Thymus (tissue), 11 donors: ENCODE data around the gene SELL. TPM values are rescaled to one million over a fixed set of nuclear protein-coding genes. Genes with fewer than 3 reads are reported as not detected.
A peak's percentile ranks its signal among the peaks of the same experiment; 100 is the strongest.
"Not testable (repeated sequence)": the region's sequence is repeated elsewhere in the genome, so short reads cannot be mapped to it uniquely, and the experiment has no call there.

ENCODE experiments used
- DNase-seq, 9 donors: peaks; one replicate each; pipeline ENCODE4 v3.0.0-alpha.2; 2013; ENCODE audit warnings: low spot score in 9 of 9, low read depth in 6 of 9, missing footprints in 1 of 9
- H3K27ac ChIP-seq, 2 donors: one replicate each; pipeline ENCODE4 v1.5.1; 2013; ENCODE audit warnings: control low read depth in 1 of 2, low read depth in 1 of 2, low read length in 1 of 2, mild to moderate bottlenecking in 1 of 2, moderate library complexity in 1 of 2
- H3K27me3 ChIP-seq, 2 donors: one replicate each; pipeline ENCODE4 v1.5.1; 2013; ENCODE audit warnings: low read length in 1 of 2; ENCODE audit not compliant: control insufficient read depth in 2 of 2, insufficient read depth in 1 of 2
- H3K36me3 ChIP-seq, 2 donors: one replicate each; pipeline ENCODE4 v1.5.1; 2013; ENCODE audit warnings: low read length in 1 of 2, mild to moderate bottlenecking in 1 of 2, moderate library complexity in 1 of 2; ENCODE audit not compliant: control insufficient read depth in 2 of 2, insufficient read depth in 2 of 2
- H3K4me1 ChIP-seq, 2 donors: one replicate each; pipeline ENCODE4 v1.5.1; 2013; ENCODE audit warnings: low read length in 2 of 2; ENCODE audit not compliant: control insufficient read depth in 2 of 2, insufficient read depth in 2 of 2
- H3K4me3 ChIP-seq, 2 donors: one replicate each; pipeline ENCODE4 v1.5.1; 2013; ENCODE audit warnings: low read length in 2 of 2, control low read depth in 1 of 2, mild to moderate bottlenecking in 1 of 2
- H3K9me3 ChIP-seq, 2 donors: one replicate each; pipeline ENCODE4 v1.5.1; 2013; ENCODE audit warnings: low read length in 1 of 2, mild to moderate bottlenecking in 1 of 2; ENCODE audit not compliant: control insufficient read depth in 2 of 2, insufficient read depth in 1 of 2
- WGBS: extraction: QIAGEN DNeasy Blood & Tissue Kit; methylation state at CpG from one replicate; pipeline ENCODE4 v1.1.7; 2013; 5-methylcytosine and 5-hydroxymethylcytosine counted together
- polyA plus RNA-seq: library from polyadenylated mRNA; stranded (reverse); fragments of 200-250 nt; gene quantifications from one replicate; pipeline ENCODE4 v1.2.3, GENCODE V29; 2013
- total RNA-seq: library from RNA; stranded (reverse); fragments of 120-200 nt; gene quantifications from one replicate; pipeline ENCODE4 v1.2.4, GENCODE V29; 2013
- donor health status: healthy.

The SELL gene
- total and polyA plus RNA-seq, 2 donors: 73.0 to 136 TPM

DNA sequence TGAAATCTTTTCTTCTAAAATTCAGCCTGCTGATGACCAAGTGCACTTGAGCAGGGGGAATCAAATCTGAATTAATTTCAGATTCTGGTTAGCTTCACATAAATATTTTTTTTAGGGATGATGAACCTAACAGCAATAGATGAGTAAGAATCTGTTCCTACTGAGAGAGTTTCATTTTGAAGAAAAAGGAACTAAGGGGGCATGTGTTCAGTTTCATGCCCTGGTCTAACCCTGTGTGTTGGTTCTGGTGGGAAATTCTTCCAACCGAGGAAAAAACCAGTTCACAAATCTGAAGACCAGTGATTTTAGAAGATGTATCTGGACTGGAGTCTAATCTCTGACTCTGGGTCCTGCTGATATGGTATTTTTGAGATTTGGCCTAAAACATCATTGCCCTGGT is 13.7 kb downstream of the SELL start:
- peak in 1 of 9 donors; percentile 22 for DNase-seq
- WGBS: 23% methylated on average over 1 of the region's 1 CpG
- H3K27ac ChIP-seq: peak overlapping the region in 1 of 2 donors; percentile 48
- peaks cover 41 to 70% of the 10 kb centered on the region in 2 donors for H3K4me1 ChIP-seq
- H3K9me3 ChIP-seq: no peaks in the 10 kb centered on the region
- H3K4me3 ChIP-seq: no peak overlapping the region
- no peaks in the 10 kb centered on the region for H3K27me3 ChIP-seq
- H3K36me3 ChIP-seq: peaks cover 0 to 24% of the 10 kb centered on the region in 2 donors

DNA sequence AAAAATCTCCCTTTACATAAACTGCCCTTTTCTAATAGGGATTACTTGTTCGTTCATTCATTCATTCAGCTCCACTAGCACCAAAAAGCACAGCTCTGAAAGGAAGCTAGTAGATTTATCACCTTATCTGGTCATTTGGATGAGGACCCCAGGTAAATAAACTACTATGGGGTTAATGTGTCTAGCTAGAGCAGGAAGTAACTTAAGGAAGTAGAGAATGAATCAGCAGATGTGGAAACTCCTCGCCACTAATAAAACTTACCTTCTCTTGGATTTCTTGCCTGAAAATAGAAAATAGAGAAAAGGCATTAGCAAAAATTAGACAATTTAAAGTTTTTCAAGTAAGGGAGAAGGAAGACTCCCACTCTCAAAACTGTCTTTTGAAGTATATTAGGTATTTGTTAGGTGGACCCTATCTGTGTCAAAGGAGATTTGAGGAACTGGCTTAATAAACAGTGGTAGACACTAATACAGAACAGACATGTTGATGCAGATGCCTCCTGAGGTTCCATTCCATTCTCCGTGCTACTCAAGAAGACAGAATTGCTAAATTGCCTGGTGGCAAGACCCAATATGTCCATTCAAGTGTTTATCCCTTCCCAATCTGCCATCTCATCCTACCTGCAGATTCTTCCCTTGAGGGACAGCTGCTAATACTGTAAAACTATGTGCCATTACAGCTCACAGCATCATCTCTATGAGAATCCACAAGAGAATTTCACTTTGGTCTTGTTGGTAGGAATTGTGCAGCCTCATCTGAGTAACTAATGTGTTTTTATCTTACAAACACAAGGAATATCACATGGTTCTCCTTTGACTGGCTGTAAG is 14.9 kb downstream of the SELL start:
- 49% methylated on average over 3 of the region's 3 CpGs for WGBS
- Histone ChIP-seq H3K9me3 (no peaks in the 10 kb centered on the region), H3K4me1 (peaks cover 45 to 75% of the 10 kb centered on the region in 2 donors), H3K27ac (peak overlapping the region in 1 of 2 donors; percentile 95), H3K4me3 (no peak overlapping the region), H3K27me3 (no peaks in the 10 kb centered on the region), H3K36me3 (peaks cover 0 to 18% of the 10 kb centered on the region in 2 donors)
- DNase-seq: peak in 1 of 9 donors; percentile 25

DNA sequence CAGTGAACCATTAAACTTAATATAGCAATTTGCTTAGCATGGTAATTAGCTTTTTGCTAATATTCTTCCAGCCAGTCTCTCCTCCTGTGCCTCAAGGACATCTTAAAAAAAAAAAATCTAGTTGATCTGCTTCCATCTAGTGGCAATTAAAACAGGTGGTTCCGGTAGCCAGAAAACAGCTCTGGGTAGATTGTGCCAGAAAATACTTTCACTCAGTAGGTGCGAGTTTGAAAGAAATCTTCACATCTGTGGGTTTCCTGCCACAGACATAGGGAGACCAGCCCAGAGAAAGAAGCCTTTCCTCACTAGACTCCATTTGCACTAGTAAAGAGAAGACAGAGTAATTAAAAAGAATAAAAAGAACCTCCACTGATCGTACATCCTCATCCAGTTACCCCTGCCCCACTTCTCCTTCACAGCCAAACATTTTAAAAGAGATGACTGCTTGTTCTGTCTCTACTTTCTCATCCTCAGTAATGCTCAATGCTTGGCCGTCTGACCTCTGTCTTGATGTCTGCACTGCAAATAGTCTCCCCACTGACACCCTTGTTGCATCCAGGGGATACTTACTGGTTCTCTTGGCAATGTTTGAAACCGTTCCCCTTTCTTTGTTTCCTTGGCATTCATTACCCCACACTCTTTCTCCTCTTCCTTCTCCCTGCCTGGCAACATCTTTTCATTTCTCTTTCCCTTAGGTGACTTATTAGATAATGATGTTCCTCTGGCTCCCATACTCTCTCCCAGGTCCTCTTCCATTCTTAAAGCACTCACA is 16.9 kb downstream of the SELL start:
- peaks cover 53 to 80% of the 10 kb centered on the region in 2 donors for H3K4me1 ChIP-seq
- 7% methylated on average over 5 of the region's 5 CpGs for WGBS
- peak in 7 of 9 donors; percentile 54 to 91 (median 72) for DNase-seq

DNA sequence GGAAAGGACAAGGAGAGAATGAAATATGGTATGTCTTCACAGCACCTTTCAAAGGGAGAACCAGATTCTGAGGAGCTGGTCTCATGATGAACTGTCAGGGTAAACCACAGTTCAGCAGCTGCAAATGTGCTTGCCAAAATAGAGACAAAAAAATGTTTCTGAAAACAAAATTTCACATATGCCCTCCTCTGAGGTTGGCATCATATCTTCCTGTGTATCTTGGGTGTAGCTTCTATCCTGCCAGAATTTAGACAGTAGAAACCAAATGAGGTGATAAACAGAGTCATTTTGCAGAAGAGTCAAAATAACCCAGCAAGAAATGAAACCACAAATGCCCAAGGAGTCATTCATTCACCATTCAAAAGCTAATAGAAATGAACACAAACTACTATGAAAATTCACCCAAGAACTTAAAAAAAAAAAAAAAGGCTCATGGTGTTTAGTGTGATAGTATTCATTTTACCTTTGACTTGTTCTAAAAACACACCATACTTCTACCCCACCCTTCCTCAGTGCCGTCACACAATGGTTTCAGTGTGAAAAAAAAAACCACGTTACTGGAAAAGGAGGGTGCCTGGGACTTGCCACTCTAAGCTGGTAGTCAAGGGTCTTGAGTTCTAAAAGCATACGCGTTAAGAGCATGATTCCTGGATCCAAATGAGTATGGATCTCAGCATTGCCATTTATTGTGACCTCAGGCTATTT is 18.5 kb downstream of the SELL start:
- Histone ChIP-seq H3K4me1 (peaks cover 57 to 74% of the 10 kb centered on the region in 2 donors), H3K36me3 (peaks cover 0 to 13% of the 10 kb centered on the region in 2 donors), H3K27ac (peak overlapping the region; percentile 86 to 95), H3K4me3 (no peak overlapping the region), H3K27me3 (no peaks in the 10 kb centered on the region), H3K9me3 (no peaks in the 10 kb centered on the region)
- 41% methylated on average over 4 of the region's 4 CpGs for WGBS
- DNase-seq: peak in 7 of 9 donors; percentile 62 to 91 (median 72)

More for the DNA sequence above, 16.9 kb downstream of the SELL start:
- Histone ChIP-seq H3K27ac (peak overlapping the region; percentile 87 to 95), H3K27me3 (no peaks in the 10 kb centered on the region), H3K36me3 (peaks cover 0 to 13% of the 10 kb centered on the region in 2 donors), H3K9me3 (no peaks in the 10 kb centered on the region), H3K4me3 (no peak overlapping the region)

DNA sequence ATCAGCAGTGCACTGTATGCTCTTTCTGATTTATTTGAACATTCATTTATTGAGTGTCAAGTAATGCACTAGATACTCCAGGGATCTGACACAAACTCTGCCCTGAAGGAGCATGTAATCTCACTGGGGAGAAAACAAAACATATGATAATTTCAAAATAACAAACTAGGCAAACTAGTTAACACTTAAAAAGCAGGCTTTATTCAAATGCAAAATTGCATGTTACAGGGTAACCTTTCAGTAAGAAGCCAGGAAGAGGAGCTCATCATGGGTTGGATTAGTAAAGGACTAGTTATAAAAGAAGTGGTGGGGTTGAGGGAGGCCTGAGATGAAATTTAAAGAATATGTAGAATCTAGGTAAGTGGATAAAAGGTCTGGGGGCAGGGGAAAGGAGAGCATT is 20.9 kb downstream of the SELL start:
- no peak for DNase-seq
- Histone ChIP-seq H3K4me1 (peaks cover 49 to 56% of the 10 kb centered on the region in 2 donors), H3K36me3 (peaks cover 0 to 8% of the 10 kb centered on the region in 2 donors), H3K27ac (no peak overlapping the region), H3K27me3 (no peaks in the 10 kb centered on the region), H3K9me3 (no peaks in the 10 kb centered on the region), H3K4me3 (no peak overlapping the region)

DNA sequence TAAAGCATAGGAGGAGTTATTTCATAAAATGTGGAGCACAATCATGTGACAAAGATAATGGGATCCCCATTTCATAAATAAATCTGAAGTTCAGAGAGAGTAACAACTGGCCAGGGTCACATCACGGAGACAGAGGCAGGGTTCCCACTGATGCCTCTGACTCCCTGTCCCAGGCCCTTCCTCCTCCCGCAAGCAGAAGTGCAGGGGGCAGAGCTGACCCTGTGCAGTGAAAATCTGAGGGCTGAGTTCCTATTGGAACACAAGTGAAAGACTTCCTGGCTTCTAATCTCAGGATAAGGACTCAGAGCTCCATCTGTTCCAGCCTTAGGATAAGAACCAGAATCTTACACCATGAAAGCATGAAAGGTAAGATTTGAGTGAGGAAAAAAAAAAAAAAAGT is 22.0 kb downstream of the SELL start:
- Histone ChIP-seq H3K36me3 (peaks cover 0 to 8% of the 10 kb centered on the region in 2 donors), H3K27ac (peak overlapping the region in 1 of 2 donors; percentile 5), H3K4me3 (no peak overlapping the region), H3K27me3 (no peaks in the 10 kb centered on the region), H3K9me3 (no peaks in the 10 kb centered on the region), H3K4me1 (peaks cover 40 to 45% of the 10 kb centered on the region in 2 donors)
- WGBS: 95% methylated on average over 2 of the region's 2 CpGs
- no peak for DNase-seq

DNA sequence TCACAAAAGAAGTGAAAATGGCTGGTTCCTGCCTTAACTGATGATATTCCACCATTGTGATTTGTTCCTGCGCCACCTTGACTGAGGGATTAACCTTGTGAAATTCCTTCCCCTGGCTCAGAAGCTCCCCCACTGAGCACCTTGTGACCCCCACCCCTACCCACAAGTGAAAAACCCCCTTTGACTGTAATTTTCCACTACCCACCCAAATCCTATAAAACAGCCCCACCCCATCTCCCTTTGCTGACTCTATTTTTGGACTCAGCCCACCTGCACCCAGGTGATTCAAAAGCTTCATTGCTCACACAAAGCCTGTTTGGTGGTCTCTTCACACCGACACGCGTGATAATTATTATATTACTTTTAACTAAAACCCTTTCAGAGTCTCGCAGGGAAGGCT is 23.0 kb downstream of the SELL start:
- not testable (repeated sequence) for H3K9me3 ChIP-seq, DNase-seq, H3K27ac ChIP-seq, H3K4me3 ChIP-seq, H3K36me3 ChIP-seq, H3K27me3 ChIP-seq
- peaks cover 33 to 35% of the 10 kb centered on the region in 2 donors for H3K4me1 ChIP-seq
- WGBS: 96% methylated on average over 5 of the region's 5 CpGs

DNA sequence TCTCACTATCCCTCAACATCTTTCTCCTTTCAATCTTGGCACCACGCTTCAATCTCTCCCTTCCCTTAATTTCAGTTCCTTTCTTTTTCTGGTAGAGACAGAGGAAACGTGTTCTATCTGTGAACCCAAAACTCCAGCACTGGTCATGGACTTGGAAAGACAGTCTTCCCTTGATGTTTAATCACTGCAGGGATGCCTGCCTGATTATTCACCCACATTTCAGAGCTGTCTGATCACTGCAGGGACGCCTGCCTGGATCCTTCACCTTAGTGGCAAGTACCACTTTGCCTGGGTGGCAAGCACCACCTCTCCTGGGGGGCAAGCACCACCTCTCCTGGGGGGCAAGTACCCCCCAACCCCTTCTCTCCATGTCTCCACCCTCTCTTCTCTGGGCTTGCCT is 27.8 kb downstream of the SELL start:
- WGBS: 94% methylated on average over 3 of the region's 3 CpGs
- no peaks in the 10 kb centered on the region for H3K27me3 ChIP-seq
- peaks cover 0 to 2% of the 10 kb centered on the region in 2 donors for H3K4me1 ChIP-seq
- no peak overlapping the region for H3K4me3 ChIP-seq
- DNase-seq: no peak
- no peaks in the 10 kb centered on the region for H3K36me3 ChIP-seq
- no peak overlapping the region for H3K27ac ChIP-seq
- no peaks in the 10 kb centered on the region for H3K9me3 ChIP-seq
